ENCODE results near the gene CFAP300. TPM values are rescaled to one million over a fixed set of nuclear protein-coding genes. Genes with fewer than 3 reads are reported as not detected.

The CFAP300 gene
- 1 to 10 TPM in 2 of 4 donors, under 1 TPM in 2; 0.31 to 2.9 (median 1.6) TPM for total RNA-seq

GRCh38 chr11:102047305-102047924, at the start of gene CFAP300:
Gene CFAP300 (plus strand): TSS chr11:102047437. CDS start chr11:102047471, 34 bp downstream.
- H3K36me3 ChIP-seq = no peaks in the 10 kb centered on the region
- DNase-seq = peak; percentile 4
- H3K4me3 ChIP-seq = peak within 1 kb of the TSS; percentile 45 to 72 (median 64)
- intact Hi-C loops (cut with DNase I) = no loop called here
- H3K27ac ChIP-seq = peak within 1 kb of the TSS; percentile 58 to 78 (median 68)
- H3K27me3 ChIP-seq = peaks cover 0 to 17% (median 0%) of the 10 kb centered on the region in 4 donors
- peak in 1 of 4 donors; percentile 11 for TF ChIP-seq POLR2A (IDR thresholded peaks at IDR 0.05)
- no peak for TF ChIP-seq CTCF (IDR thresholded peaks at IDR 0.05)
- peaks cover 0 to 17% (median 0%) of the 10 kb centered on the region in 3 donors for H3K4me1 ChIP-seq
- 4 to 7% methylated on average over 3 to 24 of the region's 45 CpGs for WGBS, 2 donors
- no peaks in the 10 kb centered on the region for H3K9me3 ChIP-seq

- no peak overlapping the region for H3K4me3 ChIP-seq
- no peak overlapping the region for H3K27ac ChIP-seq
- H3K4me1 ChIP-seq = no peaks in the 10 kb centered on the region
- WGBS, 2 donors = 86 to 94% methylated on average over 3 of the region's 3 CpGs
- H3K9me3 ChIP-seq = no peaks in the 10 kb centered on the region
- no peaks in the 10 kb centered on the region for H3K27me3 ChIP-seq
- intact Hi-C loops (cut with DNase I) = no loop called here
- TF ChIP-seq POLR2A (IDR thresholded peaks at IDR 0.05) (no peak), CTCF (IDR thresholded peaks at IDR 0.05) (no peak)
- no peak for DNase-seq
- no peaks in the 10 kb centered on the region for H3K36me3 ChIP-seq
Measured at GRCh38 chr11:102001657-102002338, 45.4 kb upstream of the CFAP300 start.

GRCh38 chr11:102004220-102004619, 43.0 kb upstream of the CFAP300 start:
- TF ChIP-seq POLR2A (IDR thresholded peaks at IDR 0.05) (no peak), CTCF (IDR thresholded peaks at IDR 0.05) (no peak)
- intact Hi-C loops (cut with DNase I) = no loop called here

GRCh38 chr11:102005306-102005705, 41.9 kb upstream of the CFAP300 start:
- intact Hi-C loops (cut with DNase I) = no loop called here
- Histone ChIP-seq H3K9me3 (no peaks in the 10 kb centered on the region), H3K27ac (no peak overlapping the region), H3K4me3 (no peak overlapping the region), H3K27me3 (no peaks in the 10 kb centered on the region), H3K4me1 (peaks cover 0 to 16% (median 4%) of the 10 kb centered on the region in 3 donors), H3K36me3 (no peaks in the 10 kb centered on the region)
- WGBS, 2 donors = 66 to 80% methylated on average over 4 of the region's 4 CpGs
- no peak for TF ChIP-seq CTCF (IDR thresholded peaks at IDR 0.05)
- no peak for TF ChIP-seq POLR2A (IDR thresholded peaks at IDR 0.05)
- DNase-seq = no peak

More at GRCh38 chr11:102004220-102004619, 43.0 kb upstream of the CFAP300 start:
- H3K27me3 ChIP-seq = no peaks in the 10 kb centered on the region
- no peak overlapping the region for H3K4me3 ChIP-seq
- peaks cover 0 to 13% (median 0%) of the 10 kb centered on the region in 3 donors for H3K4me1 ChIP-seq
- H3K9me3 ChIP-seq = no peaks in the 10 kb centered on the region
- no peak for DNase-seq
- H3K36me3 ChIP-seq = no peaks in the 10 kb centered on the region
- no peak overlapping the region for H3K27ac ChIP-seq

All from esophagus squamous epithelium (tissue), 5 donors.